ENCODE measurements around the gene CALML3.

DNA sequence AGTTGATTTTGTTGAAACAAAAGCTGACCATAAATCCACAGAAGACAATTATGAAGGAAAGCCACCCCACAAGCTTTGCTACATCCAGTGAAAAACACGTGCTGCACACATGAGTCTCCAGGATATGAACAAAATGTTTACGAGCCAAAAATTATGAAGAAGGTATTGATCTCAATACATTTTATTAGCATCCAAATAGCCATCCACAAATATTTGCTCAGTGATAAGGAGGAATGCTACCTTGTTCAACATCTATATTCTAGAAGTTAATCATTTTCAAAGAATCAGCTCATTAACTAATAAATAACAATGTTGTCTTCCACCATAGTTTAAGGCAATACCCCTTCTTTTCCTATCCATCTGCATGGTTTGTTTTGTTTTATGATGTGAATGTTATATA is 42.7 kb downstream of the CALML3 start:
- TF ChIP-seq TAF1 (IDR thresholded peaks at IDR 0.05; ENCODE audit: low read depth): no peak
- TF ChIP-seq EP300 (conservative IDR thresholded peaks at IDR 0.05; ENCODE audit: poor library complexity, severe bottlenecking): no peak
- TF ChIP-seq, protein P1, sequence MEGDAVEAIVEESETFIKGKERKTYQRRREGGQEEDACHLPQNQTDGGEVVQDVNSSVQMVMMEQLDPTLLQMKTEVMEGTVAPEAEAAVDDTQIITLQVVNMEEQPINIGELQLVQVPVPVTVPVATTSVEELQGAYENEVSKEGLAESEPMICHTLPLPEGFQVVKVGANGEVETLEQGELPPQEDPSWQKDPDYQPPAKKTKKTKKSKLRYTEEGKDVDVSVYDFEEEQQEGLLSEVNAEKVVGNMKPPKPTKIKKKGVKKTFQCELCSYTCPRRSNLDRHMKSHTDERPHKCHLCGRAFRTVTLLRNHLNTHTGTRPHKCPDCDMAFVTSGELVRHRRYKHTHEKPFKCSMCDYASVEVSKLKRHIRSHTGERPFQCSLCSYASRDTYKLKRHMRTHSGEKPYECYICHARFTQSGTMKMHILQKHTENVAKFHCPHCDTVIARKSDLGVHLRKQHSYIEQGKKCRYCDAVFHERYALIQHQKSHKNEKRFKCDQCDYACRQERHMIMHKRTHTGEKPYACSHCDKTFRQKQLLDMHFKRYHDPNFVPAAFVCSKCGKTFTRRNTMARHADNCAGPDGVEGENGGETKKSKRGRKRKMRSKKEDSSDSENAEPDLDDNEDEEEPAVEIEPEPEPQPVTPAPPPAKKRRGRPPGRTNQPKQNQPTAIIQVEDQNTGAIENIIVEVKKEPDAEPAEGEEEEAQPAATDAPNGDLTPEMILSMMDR (IDR thresholded peaks at IDR 0.05; ENCODE audit: poor library complexity, severe bottlenecking): no peak

All from neural cell (in vitro differentiated cells).